Gastroesophageal sphincter (tissue), 4 donors: ENCODE measurements around the gene MMP21. TPM values are rescaled to one million over a fixed set of nuclear protein-coding genes. Genes with fewer than 3 reads are reported as not detected.

ENCODE experiments used
- ATAC-seq: fragments of 150-250 bp; one replicate; pipeline ENCODE4 v1.9.1; 2016; ENCODE audit warnings: mild to moderate bottlenecking, moderate library complexity
- H3K27ac ChIP-seq, 4 donors: fragments of 200-600 bp; sonication (generic) in 3 of 4; 1 replicate in 3 of 4; 2 replicates in 1 of 4; pipeline ENCODE4 v1.5.1; 2016 to 2019
- H3K27me3 ChIP-seq: fragments of 200-600 bp; sonication (generic); one replicate; pipeline ENCODE4 v1.5.1; 2019
- H3K36me3 ChIP-seq, 2 donors: fragments of 200-600 bp; sonication (generic); one replicate each; pipeline ENCODE4 v1.5.1; 2019; ENCODE audit warnings: control low read depth in 1 of 2
- H3K4me1 ChIP-seq, 3 donors: fragments of 200-600 bp; sonication (generic); 1 replicate in 2 of 3; 2 replicates in 1 of 3; pipeline ENCODE4 v1.5.1; 2016 to 2019; ENCODE audit warnings: control low read depth in 2 of 3
- H3K4me3 ChIP-seq, 2 donors: fragments of 200-600 bp; sonication (generic); one replicate each; pipeline ENCODE4 v1.5.1; 2019; ENCODE audit warnings: mild to moderate bottlenecking in 1 of 2, moderate library complexity in 1 of 2
- H3K9me3 ChIP-seq, 3 donors: fragments of 200-600 bp; sonication (generic); one replicate each; pipeline ENCODE4 v1.5.1; 2017 to 2019; ENCODE audit warnings: control low read depth in 2 of 3
- EP300 ChIP-seq: sonication (generic); formaldehyde crosslinking; IDR thresholded peaks from one replicate; pipeline ENCODE4 v1.6.1; 2017; ENCODE audit warnings: antibody characterized with exemption, mild to moderate bottlenecking
- POLR2A ChIP-seq, 2 donors: fragments of 450-650 bp; IDR thresholded peaks; one replicate each; pipeline ENCODE4 v1.6.1; 2017; ENCODE audit warnings: antibody characterized with exemption in 2 of 2, mild to moderate bottlenecking in 2 of 2, moderate library complexity in 1 of 2
- POLR2AphosphoS5 ChIP-seq: sonication (generic); formaldehyde crosslinking; IDR thresholded peaks from one replicate; pipeline ENCODE4 v1.6.1; 2017; ENCODE audit warnings: antibody characterized with exemption
- WGBS, 2 donors: methylation state at CpG; one replicate each; pipeline ENCODE4 v1.1.5; 2018; ENCODE audit warnings: low coverage in 1 of 2; 5-methylcytosine and 5-hydroxymethylcytosine counted together
- total RNA-seq, 4 donors: library from RNA; depleted of rRNA; stranded (reverse); fragments of >200 nt; gene quantifications; one replicate each; pipeline ENCODE4 v1.1.0, GENCODE V29; 2016
- TF ChIP-seq, protein P1 (sequence below), 4 experiments: fragments of 200-600 bp in 2 of 4; fragments of 450-650 bp in 2 of 4; sonication (generic) in 1 of 4; IDR thresholded peaks; one replicate each; pipeline ENCODE4 v1.5.1; 2017 to 2019; ENCODE audit warnings: antibody characterized with exemption in 4 of 4, mild to moderate bottlenecking in 2 of 4, moderate library complexity in 2 of 4

The MMP21 gene
- total RNA-seq, 4 donors from 2014 or later, result 0.13 to 0.81 TPM; not detected in 2

DNA sequence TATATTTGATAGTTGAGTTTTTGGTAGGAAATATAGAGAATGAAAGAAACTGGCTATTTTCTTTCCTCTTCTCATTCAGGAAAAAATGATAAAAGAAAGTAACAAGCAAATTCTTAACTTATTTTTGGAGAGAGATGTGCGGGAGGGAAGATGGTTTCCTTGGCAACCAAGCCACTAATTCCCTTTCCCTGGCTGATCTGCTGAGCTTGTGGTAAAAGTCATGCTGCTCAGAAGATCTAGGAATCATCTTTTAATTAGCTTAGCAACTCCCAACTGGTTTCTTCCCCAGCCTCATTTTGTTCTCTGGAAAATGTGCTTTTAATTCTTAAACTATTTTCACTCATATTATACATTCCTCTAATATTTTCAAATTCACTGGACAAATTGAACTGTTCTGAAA is 35.6 kb upstream of the MMP21 start:
- ATAC-seq, result no peak
- Histone ChIP-seq H3K36me3 (peaks cover 0 to 99% of the 10 kb centered on the region in 2 donors), H3K27ac (no peak overlapping the region), H3K27me3 (no peaks in the 10 kb centered on the region), H3K4me3 (no peak overlapping the region), H3K9me3 (no peaks in the 10 kb centered on the region), H3K4me1 (no peaks in the 10 kb centered on the region)
- TF ChIP-seq EP300 (no peak), POLR2A (IDR thresholded peaks at IDR 0.05) (no peak), POLR2AphosphoS5 (no peak)
- TF ChIP-seq, protein P1, sequence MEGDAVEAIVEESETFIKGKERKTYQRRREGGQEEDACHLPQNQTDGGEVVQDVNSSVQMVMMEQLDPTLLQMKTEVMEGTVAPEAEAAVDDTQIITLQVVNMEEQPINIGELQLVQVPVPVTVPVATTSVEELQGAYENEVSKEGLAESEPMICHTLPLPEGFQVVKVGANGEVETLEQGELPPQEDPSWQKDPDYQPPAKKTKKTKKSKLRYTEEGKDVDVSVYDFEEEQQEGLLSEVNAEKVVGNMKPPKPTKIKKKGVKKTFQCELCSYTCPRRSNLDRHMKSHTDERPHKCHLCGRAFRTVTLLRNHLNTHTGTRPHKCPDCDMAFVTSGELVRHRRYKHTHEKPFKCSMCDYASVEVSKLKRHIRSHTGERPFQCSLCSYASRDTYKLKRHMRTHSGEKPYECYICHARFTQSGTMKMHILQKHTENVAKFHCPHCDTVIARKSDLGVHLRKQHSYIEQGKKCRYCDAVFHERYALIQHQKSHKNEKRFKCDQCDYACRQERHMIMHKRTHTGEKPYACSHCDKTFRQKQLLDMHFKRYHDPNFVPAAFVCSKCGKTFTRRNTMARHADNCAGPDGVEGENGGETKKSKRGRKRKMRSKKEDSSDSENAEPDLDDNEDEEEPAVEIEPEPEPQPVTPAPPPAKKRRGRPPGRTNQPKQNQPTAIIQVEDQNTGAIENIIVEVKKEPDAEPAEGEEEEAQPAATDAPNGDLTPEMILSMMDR (IDR thresholded peaks at IDR 0.05), result no peak
- 53 to 75% methylated on average over 1 of the region's 1 CpG for WGBS, 2 donors

DNA sequence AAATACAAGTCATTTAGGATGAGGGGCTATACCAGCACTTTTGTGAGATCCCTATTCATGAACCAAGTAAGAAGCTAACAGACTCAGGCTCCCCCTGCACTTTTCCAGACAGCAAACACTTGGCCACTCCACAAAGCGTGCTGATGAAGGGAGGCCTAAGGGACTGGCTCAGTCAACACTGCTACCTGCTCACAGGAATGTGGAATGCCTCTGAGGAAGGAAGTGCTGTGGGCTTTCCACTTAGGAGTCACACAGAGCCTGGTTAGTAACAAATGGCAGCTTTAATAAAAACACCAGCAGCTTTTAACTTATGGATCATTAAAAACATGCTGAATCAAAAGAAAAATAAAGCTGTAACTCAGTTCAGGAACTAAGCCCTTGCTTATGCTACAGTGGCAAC is 32.4 kb upstream of the MMP21 start:
- no peak for TF ChIP-seq POLR2AphosphoS5
- TF ChIP-seq EP300, result no peak
- TF ChIP-seq POLR2A (IDR thresholded peaks at IDR 0.05), result no peak
- TF ChIP-seq, protein P1 (IDR thresholded peaks at IDR 0.05), result no peak
- H3K27me3 ChIP-seq, result no peaks in the 10 kb centered on the region
- ATAC-seq, result no peak
- H3K27ac ChIP-seq, result no peak overlapping the region
- H3K9me3 ChIP-seq, result no peaks in the 10 kb centered on the region
- H3K4me3 ChIP-seq, result no peak overlapping the region
- peaks cover 0 to 99% of the 10 kb centered on the region in 2 donors for H3K36me3 ChIP-seq
- no CpG with 5 or more reads among the region's 1 CpG for WGBS, 2 donors
- H3K4me1 ChIP-seq, result no peaks in the 10 kb centered on the region

DNA sequence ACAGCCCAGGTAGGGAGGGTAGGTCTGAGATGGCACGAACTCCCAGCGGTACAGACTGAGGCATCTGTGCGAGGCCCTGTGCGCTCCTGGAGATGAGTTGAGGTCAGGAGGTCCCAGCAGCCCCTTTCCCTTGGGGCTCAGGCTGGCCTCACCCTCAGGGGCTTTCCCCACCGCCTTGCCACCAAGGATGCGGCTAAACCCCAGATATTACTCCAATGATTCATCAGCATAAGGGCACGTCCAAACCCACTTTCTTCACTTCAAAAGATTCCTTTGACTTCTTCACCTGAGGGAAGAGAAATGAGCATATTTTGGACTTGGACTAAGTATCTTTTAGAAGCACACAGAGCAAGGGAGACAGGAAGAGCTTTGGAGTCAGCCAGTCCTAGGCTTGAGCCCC is 27.1 kb upstream of the MMP21 start:
- no peak for TF ChIP-seq EP300
- TF ChIP-seq POLR2AphosphoS5, result no peak
- TF ChIP-seq, protein P1 (IDR thresholded peaks at IDR 0.05), result no peak
- TF ChIP-seq POLR2A (IDR thresholded peaks at IDR 0.05), result no peak
- H3K27me3 ChIP-seq, result no peaks in the 10 kb centered on the region
- WGBS, 2 donors, result 80% methylated on average over 1 of the region's 7 CpGs; no CpG with 5 or more reads in 1 of the 2 donors
- no peak overlapping the region for H3K27ac ChIP-seq
- H3K4me1 ChIP-seq, result no peaks in the 10 kb centered on the region
- no peaks in the 10 kb centered on the region for H3K9me3 ChIP-seq
- peaks cover 0 to 98% of the 10 kb centered on the region in 2 donors for H3K36me3 ChIP-seq
- H3K4me3 ChIP-seq, result no peak overlapping the region
- ATAC-seq, result no peak

DNA sequence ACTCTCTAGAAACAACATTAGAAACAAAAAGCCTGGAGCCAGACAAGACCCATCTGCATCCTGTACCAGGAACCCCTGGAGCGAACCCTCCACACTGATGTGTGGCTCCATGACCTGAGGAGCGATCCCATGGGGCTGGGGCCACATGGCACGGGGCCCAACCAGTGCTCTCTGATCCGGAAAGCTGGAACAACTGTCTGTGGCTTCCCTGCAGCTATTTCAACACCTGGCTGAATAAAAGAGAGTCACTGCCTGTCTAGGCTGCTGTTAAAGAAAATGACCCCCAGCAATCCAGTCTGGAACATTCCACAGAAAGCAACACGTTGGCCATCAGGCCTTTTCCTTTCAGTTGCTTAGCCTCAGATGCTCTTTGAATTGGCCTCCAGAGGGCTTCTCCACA is 26.5 kb upstream of the MMP21 start:
- peaks cover 0 to 98% of the 10 kb centered on the region in 2 donors for H3K36me3 ChIP-seq
- no peak overlapping the region for H3K27ac ChIP-seq
- H3K4me1 ChIP-seq, result no peaks in the 10 kb centered on the region
- no peak overlapping the region for H3K4me3 ChIP-seq
- no peak for TF ChIP-seq POLR2A (IDR thresholded peaks at IDR 0.05)
- TF ChIP-seq POLR2AphosphoS5, result no peak
- TF ChIP-seq EP300, result no peak
- TF ChIP-seq, protein P1 (IDR thresholded peaks at IDR 0.05), result no peak
- 75% methylated on average over 1 of the region's 5 CpGs; no CpG with 5 or more reads in 1 of the 2 donors for WGBS, 2 donors
- H3K9me3 ChIP-seq, result no peaks in the 10 kb centered on the region
- no peak for ATAC-seq
- H3K27me3 ChIP-seq, result no peaks in the 10 kb centered on the region

DNA sequence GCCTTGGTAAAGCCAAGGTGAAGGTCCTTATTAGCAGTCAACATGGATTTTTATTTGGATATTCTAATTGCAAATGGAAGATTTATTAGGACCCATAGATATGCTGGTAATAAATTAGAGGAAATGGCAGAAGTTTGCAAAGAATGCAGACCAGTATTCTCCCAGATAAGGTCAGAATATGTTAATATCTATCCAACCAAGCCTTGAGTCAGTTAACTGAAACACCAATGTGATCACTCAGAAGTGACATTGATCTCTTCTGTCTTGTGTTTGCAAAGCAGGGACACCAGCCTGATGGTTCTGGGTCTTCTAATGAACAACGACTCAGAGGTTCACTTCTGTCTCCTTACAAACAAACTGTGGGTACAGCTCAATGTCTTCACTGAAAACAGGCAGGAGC is 26.0 kb upstream of the MMP21 start:
- 91 to 100% methylated on average over 1 of the region's 1 CpG for WGBS, 2 donors
- no peaks in the 10 kb centered on the region for H3K27me3 ChIP-seq

More for the DNA sequence above, 26.0 kb upstream of the MMP21 start:
- no peaks in the 10 kb centered on the region for H3K4me1 ChIP-seq
- no peaks in the 10 kb centered on the region for H3K9me3 ChIP-seq
- H3K36me3 ChIP-seq, result peaks cover 0 to 98% of the 10 kb centered on the region in 2 donors
- H3K4me3 ChIP-seq, result no peak overlapping the region
- no peak for ATAC-seq
- no peak overlapping the region for H3K27ac ChIP-seq
- TF ChIP-seq POLR2AphosphoS5 (no peak), POLR2A (IDR thresholded peaks at IDR 0.05) (no peak), EP300 (no peak)
- TF ChIP-seq, protein P1 (IDR thresholded peaks at IDR 0.05), result no peak
